Skin epidermis (tissue), 12 donors: ENCODE results near the gene PEDS1.
"Not testable (repeated sequence)": the region's sequence is repeated elsewhere in the genome, so short reads cannot be mapped to it uniquely, and the experiment has no call there.

Source experiments
- H3K27ac ChIP-seq, 21 experiments: fragments of 200-600 bp; sonication (generic) in 11 of 21; one replicate each; pipeline ENCODE4 v1.5.0; 2020; ENCODE audit warnings: mild to moderate bottlenecking in 3 of 21, inconsistent platforms in 2 of 21, moderate library complexity in 2 of 21
- H3K4me3 ChIP-seq, 7 experiments: fragments of 200-600 bp; sonication (generic) in 2 of 7; one replicate each; pipeline ENCODE4 v1.5.0; 2020; ENCODE audit warnings: inconsistent platforms in 2 of 7, mild to moderate bottlenecking in 2 of 7, moderate library complexity in 1 of 7

The PEDS1 gene

DNA sequence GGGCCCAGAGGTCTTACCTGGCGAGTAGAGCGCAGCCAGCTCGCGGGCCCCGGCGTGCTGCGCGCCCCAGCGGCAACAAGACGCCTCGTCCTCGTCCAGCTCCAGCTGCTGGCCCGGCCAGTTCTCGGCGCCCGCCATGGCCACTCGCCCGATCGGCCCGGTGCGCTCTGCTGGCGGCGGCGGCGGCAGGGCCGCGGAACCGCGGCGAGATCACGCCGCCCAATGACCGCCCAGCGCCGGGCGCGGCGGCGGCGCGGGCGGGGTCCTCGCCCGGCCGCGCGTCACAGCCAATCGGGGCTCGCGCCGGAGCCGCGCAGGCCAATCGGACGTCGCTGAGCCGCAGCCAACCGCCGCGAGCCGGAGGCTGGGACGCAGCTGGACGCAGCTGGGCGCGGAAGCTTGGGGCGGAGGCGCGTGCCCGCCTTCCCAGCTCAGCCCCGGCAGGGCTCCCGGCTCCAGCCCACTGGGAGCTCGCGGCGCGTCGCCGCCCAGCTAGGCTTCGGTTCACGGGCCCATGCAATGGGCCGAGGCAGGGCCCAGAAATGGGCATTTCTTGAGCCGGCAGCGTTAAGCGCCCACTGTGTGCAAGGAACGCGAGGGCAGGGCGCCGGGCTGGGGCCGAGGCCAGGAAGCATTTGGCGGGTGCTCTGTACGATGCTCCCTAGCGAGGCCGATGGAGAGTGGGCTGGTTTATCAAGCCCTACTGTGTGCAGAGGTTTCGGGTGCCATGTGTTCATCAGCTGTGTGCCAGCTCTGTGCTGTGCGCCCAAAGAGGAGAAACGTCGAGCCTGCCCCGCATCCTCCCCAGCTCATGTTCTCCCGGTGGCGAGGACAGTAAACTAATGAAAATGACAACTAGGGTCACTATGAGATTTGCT is at the start of gene PEDS1:
PEDS1 (minus strand) TSS at position 224 of the 878 bp plus-strand sequence; CDS start at position 138, 86 bp downstream.
- Histone ChIP-seq H3K4me3 (peak within 1 kb of the TSS; percentile 82 to 96 (median 94)), H3K27ac (peak within 1 kb of the TSS; percentile 85 to 99 (median 96))

GRCh38 chr20:50202677-50203076 is 49.2 kb upstream of the PEDS1 start:
- Histone ChIP-seq H3K4me3 (no peak overlapping the region), H3K27ac (no peak overlapping the region)

DNA sequence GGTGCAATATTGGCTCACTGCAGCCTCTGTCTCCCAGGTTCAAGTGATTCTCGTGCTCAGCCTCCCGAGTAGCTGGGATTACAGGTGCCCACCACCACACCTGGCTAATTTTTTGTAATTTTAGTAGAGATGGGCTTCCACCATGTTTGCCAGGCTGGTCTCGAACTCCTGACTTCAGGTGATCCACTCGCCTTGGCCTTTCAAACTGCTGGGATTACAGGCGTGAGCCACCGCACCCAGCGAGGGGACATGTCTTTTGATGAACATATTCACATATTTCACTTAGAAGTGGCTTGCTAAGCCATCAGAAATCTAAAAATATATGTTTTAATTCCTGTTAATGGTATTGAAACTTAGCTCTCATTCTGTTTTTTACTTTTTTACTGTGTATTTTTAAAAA is 48.2 kb upstream of the PEDS1 start:
- H3K4me3 ChIP-seq, H3K27ac ChIP-seq: not testable (repeated sequence)

- Histone ChIP-seq H3K27ac (peak overlapping the region in 2 of 21 experiments; percentile 16 to 27), H3K4me3 (no peak overlapping the region)
Observed at GRCh38 chr20:50200482-50201104, 47.1 kb upstream of the PEDS1 start.

- H3K27ac ChIP-seq = no peak overlapping the region
- no peak overlapping the region for H3K4me3 ChIP-seq
Observed at GRCh38 chr20:50199703-50200102, 46.2 kb upstream of the PEDS1 start.

GRCh38 chr20:50198716-50199115 is 45.2 kb upstream of the PEDS1 start:
- Histone ChIP-seq H3K4me3 (no peak overlapping the region), H3K27ac (peak overlapping the region in 8 of 21 experiments; percentile 8 to 69 (median 40))

GRCh38 chr20:50198180-50198666 is 44.7 kb upstream of the PEDS1 start:
- Histone ChIP-seq H3K27ac (peak overlapping the region in 9 of 21 experiments; percentile 8 to 69 (median 49)), H3K4me3 (no peak overlapping the region)

- peak overlapping the region in 9 of 21 experiments; percentile 9 to 63 (median 33) for H3K27ac ChIP-seq
- no peak overlapping the region for H3K4me3 ChIP-seq
Observed at GRCh38 chr20:50197463-50198179, 44.1 kb upstream of the PEDS1 start.

DNA sequence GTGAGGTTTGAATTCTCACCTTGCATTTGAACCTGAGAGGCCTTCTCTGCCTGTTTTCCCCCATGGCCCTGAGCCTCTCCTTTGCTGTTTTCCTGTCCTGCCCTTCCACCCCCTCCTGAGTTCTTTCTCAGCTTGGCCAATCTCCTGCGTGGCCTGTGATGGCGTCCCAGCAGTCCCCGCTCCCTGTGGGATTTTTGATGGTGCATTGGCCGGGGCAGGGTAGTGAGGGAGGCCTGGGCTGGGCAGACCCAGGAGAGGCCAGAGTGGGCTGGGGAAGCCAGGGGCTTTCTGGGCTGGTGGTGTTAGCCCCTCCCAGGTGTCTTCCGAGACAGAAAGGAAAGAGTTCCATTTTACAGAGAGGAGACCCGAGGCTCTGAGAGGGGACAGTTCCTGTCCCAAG is 43.4 kb upstream of the PEDS1 start:
- Histone ChIP-seq H3K4me3 (no peak overlapping the region), H3K27ac (peak overlapping the region in 10 of 21 experiments; percentile 9 to 59 (median 32))

DNA sequence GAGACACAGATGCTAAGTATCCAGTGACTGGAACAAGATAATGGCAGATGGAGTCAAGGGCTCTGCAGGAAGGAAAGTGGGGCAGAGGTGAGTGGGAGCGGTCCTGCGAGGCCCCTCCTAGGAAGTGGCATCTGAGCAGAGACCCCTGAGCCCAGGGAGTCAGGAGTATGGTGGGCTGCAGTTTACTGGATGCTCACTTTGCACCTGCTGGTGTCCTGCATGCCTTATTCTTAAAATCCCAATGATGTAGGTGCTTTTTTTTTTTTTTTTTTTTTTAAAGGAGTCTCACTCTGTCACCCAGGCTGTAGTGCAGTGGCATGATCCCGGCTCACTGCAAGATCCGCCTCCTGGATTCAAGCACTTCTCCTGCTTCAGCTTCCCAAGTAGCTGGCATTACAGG is 42.7 kb upstream of the PEDS1 start:
- peak overlapping the region in 6 of 21 experiments; percentile 20 to 98 (median 32) for H3K27ac ChIP-seq
- H3K4me3 ChIP-seq = no peak overlapping the region

- H3K4me3 ChIP-seq = no peak overlapping the region
- peak overlapping the region in 13 of 21 experiments; percentile 21 to 99 (median 98) for H3K27ac ChIP-seq
Observed at GRCh38 chr20:50195524-50196120, 42.1 kb upstream of the PEDS1 start.

DNA sequence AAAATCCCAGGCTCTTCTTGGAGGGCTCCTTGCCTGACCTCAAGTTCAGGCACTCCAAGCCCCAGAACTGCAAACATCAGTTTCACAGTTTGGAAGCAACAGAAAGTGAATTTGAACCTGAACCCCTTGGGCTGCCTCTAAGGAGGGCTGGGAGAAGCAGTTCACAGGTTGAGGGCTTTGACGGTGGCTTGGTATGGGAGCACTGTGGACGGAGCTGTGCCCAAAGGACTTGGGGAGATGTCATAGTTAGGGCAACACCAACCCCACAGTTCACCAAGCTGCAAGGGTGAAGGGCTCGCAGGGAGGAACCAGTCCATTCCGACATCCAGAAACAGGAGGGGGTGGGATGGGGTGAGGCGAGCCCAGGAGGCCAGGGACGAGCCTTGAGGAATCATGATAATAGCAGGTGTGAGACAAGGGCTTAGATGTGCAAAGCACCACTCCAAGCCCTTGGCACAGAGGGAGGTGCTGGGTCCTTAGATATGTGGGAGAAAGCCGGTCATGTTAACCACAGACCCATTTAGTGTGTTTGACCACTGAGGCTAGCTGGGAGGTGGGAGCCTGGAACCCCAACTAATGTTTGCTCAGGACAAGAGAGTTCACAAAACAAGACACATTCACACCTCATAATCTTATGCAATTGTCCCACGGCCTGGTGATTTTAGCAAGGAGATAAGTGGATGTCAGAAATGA is 41.5 kb upstream of the PEDS1 start:
- Histone ChIP-seq H3K27ac (peak overlapping the region in 20 of 21 experiments; percentile 28 to 99 (median 98)), H3K4me3 (peak overlapping the region in 5 of 7 experiments; percentile 75 to 89 (median 87))

DNA sequence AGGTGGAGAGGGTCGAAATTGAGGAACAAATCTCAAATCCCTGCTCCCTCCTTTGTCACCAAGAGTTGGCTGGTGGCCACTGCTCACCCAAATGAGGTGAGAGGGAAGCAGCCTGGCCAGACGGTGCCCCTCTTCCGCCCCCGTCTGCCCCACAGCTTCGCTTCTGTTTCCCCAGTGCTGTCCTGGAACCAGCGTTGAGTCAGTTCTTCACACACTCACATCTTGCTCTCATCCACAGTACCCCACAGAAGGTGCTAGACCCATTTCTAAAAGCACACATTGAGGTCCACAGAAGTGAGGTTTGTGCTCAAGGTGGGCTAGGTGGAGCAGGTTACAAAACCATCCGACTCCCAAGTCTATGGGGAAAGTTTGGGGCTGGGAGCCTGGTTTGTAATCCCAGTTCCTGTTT is 40.9 kb upstream of the PEDS1 start:
- H3K4me3 ChIP-seq = peak overlapping the region; percentile 75 to 92 (median 87)
- peak overlapping the region in 20 of 21 experiments; percentile 89 to 99 (median 98) for H3K27ac ChIP-seq

DNA sequence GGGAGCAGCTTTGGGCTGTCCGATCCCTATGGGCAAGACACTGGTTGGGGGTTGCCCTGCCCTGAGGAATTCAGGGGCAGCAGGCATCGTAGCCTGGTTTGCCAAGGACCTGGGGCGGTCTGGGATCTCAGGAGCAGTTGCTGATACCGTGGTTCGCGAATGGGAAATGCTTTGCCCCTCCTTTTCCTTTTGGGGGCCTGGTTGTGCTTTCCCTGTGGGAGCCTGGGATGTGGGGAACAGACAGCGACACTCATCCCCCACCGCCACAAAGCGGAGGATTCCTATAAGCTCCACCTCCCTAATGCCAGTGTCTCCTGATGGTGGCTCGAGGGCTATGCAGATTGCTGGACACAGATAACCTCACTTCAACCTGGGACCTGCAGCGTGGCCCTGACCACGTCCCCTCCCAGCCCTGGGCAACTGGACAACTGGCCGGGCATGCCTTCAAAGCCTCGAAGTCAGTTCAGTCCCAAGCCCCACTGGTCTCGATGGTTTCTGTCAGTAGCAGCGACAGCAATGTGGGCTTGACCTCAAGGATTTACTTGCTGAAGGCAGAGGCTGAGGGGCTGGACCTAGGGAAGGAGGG is 40.4 kb upstream of the PEDS1 start:
- peak overlapping the region in 20 of 21 experiments; percentile 89 to 99 (median 98) for H3K27ac ChIP-seq
- H3K4me3 ChIP-seq = peak overlapping the region; percentile 75 to 92 (median 87)

DNA sequence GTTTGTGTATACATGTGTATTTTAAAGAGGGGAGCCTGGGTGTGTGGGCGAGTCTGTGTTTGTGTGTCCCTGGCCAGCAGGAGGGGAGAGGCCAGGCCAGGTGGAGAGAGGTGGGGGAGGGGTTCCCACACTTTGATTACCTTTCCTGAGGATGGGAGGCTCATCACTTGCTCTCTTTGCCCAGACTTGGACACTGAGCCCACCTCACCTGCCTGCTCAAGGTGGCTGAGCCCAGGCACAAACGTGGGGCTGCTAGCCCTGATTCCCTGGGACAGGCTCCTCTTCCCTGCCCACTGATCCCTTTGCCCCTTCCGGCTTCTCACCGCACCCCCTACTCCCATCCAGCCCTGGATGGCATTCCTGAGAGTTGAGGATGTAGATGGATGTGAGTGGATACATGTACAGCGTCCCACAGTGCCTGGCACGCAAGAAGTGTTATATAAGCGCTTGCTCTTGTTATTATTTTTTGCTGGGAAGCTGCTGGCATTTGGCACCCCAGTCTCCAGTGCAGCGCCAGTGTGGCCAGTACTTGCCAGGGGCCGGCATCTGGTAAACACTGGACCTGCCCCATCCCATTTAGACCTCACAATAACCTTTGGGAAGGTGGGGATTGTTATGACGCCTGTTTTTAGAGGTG is 39.8 kb upstream of the PEDS1 start:
- H3K27ac ChIP-seq = peak overlapping the region; percentile 41 to 99 (median 98)

DNA sequence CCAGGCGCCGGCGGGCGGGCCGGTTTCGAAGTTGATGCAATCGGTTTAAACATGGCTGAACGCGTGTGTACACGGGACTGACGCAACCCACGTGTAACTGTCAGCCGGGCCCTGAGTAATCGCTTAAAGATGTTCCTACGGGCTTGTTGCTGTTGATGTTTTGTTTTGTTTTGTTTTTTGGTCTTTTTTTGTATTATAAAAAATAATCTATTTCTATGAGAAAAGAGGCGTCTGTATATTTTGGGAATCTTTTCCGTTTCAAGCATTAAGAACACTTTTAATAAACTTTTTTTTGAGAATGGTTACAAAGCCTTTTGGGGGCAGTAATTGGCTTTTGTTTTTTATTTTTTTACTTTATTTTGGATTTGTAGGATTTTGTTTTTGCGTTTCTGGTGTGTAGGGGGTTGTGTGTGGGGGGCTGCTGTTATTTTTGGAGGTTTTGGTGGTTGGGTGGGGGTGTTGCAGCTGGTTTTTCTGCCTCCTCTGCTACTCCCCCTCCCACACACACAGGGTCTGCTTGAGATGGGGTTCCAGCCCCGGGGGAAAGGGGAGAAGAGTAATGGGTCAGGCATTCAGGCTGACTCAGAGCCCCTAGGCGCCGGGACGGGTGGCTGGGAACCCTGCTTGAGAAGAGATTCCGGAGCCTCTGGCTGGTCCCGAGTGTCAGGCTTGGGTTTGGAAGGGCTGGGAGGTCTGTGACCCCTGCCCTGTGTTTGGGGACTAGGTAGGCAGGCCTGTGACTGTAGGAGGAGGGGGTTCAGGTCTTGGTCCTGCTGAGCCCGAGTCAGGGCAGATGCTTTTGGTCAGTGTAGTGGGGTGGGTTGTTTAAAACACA is 39.1 kb upstream of the PEDS1 start:
- Histone ChIP-seq H3K4me3 (peak overlapping the region; percentile 75 to 92 (median 87)), H3K27ac (peak overlapping the region; percentile 89 to 99 (median 98))

More for the DNA sequence above, 39.8 kb upstream of the PEDS1 start:
- H3K4me3 ChIP-seq = peak overlapping the region; percentile 75 to 92 (median 87)
